Ishikawa (cell line): Measurements from ENCODE around the gene FAM114A2.
A peak's percentile ranks its signal among the peaks of the same experiment; 100 is the strongest.

Experiments used
- CEBPB ChIP-seq: IDR thresholded peaks from 2 replicates; pipeline ENCODE4 v1.6.1; 2012
- CREB1 ChIP-seq: IDR thresholded peaks from 2 replicates; pipeline ENCODE4 v1.6.1; 2012; ENCODE audit warnings: low read depth
- EGR1 ChIP-seq: IDR thresholded peaks from 2 replicates; pipeline ENCODE4 v1.6.1; 2012
- EP300 ChIP-seq: IDR thresholded peaks from 2 replicates; pipeline ENCODE4 v1.6.1; 2012; ENCODE audit warnings: borderline replicate concordance
- FOXM1 ChIP-seq: IDR thresholded peaks from 2 replicates; pipeline ENCODE4 v1.6.1; 2012; ENCODE audit warnings: low read depth, borderline replicate concordance
- NFIC ChIP-seq: IDR thresholded peaks from 2 replicates; pipeline ENCODE4 v1.6.1; 2012
- RAD21 ChIP-seq: IDR thresholded peaks from 2 replicates; pipeline ENCODE4 v1.6.1; 2012; ENCODE audit warnings: low read depth
- REST ChIP-seq: IDR thresholded peaks from 2 replicates; pipeline ENCODE4 v1.6.1; 2012; ENCODE audit warnings: low read depth, mild to moderate bottlenecking
- TAF1 ChIP-seq: IDR thresholded peaks from 2 replicates; pipeline ENCODE4 v1.6.1; 2012; ENCODE audit warnings: low read depth, mild to moderate bottlenecking
- TCF12 ChIP-seq: IDR thresholded peaks from 2 replicates; pipeline ENCODE4 v1.6.1; 2012; ENCODE audit warnings: low read depth
- TEAD4 ChIP-seq: IDR thresholded peaks from 2 replicates; pipeline ENCODE4 v1.6.1; 2012
- YY1 ChIP-seq: IDR thresholded peaks from 2 replicates; pipeline ENCODE4 v1.6.1; 2012; ENCODE audit warnings: low read depth
- ZBTB7A ChIP-seq: IDR thresholded peaks from 2 replicates; pipeline ENCODE4 v1.6.1; 2012; ENCODE audit warnings: low read depth
- TF ChIP-seq, protein P1 (sequence below): IDR thresholded peaks from 2 replicates; pipeline ENCODE4 v1.6.1; 2012
- TF ChIP-seq, protein P2 (sequence below): IDR thresholded peaks from 2 replicates; pipeline ENCODE4 v1.6.1; 2012

FAM114A2 gene

DNA sequence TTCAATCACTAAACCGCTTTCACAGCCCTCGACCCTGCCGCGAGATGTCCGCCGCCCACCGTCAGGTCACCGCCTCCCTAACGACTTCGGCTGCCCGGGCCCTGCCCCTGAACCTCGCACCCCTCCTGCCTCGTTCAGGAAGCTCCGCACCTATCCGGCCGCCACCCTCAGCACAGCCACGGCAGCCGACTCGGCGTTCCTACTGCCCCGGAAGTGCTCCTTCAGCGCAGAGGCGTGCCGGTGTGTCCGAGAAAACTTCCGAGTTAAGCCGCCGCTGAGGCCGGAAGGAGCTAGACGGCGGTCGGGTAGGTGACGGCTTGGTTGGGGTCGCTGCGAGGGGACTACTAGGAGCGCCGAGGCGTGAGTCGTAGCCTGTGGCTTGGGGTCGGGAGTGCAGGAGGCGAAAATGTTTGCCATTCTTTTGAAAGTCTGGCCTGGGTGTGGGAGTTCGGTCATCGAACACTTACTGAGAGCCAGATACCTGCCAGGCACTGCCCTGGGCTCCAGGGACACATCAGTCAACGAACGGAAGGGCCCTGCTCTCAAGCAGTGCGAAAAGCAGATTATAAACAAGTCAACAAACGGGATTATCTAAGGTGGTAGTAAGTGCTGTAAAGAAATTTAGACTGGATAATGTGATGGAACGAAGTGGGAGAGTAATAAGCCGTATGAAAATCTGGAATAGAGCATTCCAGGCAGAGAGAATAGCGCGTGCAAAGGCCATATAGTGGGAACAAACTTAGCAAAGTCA is at the start of gene FAM114A2, which contains the start of gene MFAP3:
FAM114A2 (minus strand) TSS at position 204 of the 751 bp plus-strand sequence. CDS start 3,957 bp downstream, outside the sequence.
MFAP3 (plus strand) TSS at position 261 of the 751 bp plus-strand sequence. CDS start 10,756 bp downstream, outside the sequence.
- no peak for TF ChIP-seq NFIC
- TF ChIP-seq YY1, result peak; percentile 75
- TF ChIP-seq EGR1, result peak; percentile 35; the same call in 1 of the 2 replicates
- no peak for TF ChIP-seq RAD21
- no peak; the same call in 1 of the 2 replicates for TF ChIP-seq TEAD4
- no peak for TF ChIP-seq FOXM1
- no peak for TF ChIP-seq EP300
- TF ChIP-seq TAF1, result peak; percentile 81
- TF ChIP-seq ZBTB7A, result no peak
- TF ChIP-seq, protein P1, sequence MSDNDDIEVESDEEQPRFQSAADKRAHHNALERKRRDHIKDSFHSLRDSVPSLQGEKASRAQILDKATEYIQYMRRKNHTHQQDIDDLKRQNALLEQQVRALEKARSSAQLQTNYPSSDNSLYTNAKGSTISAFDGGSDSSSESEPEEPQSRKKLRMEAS, result peak; percentile 92
- no peak; the same call in 1 of the 2 replicates for TF ChIP-seq CEBPB
- peak; percentile 81 for TF ChIP-seq TCF12
- TF ChIP-seq, protein P2, sequence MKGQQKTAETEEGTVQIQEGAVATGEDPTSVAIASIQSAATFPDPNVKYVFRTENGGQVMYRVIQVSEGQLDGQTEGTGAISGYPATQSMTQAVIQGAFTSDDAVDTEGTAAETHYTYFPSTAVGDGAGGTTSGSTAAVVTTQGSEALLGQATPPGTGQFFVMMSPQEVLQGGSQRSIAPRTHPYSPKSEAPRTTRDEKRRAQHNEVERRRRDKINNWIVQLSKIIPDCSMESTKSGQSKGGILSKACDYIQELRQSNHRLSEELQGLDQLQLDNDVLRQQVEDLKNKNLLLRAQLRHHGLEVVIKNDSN, result no peak
- TF ChIP-seq REST, result no peak
- TF ChIP-seq CREB1, result no peak

- TF ChIP-seq EGR1, result no peak
- TF ChIP-seq, protein P2, result no peak
- TF ChIP-seq RAD21, result no peak
- TF ChIP-seq NFIC, result peak; percentile 54; the same call in 1 of the 2 replicates
- TF ChIP-seq, protein P1, result peak; percentile 23; the same call in 1 of the 2 replicates
- TF ChIP-seq TCF12, result peak; percentile 36; the same call in 1 of the 2 replicates
- no peak for TF ChIP-seq YY1
Measured at GRCh38 chr5:154087260-154087659, 48.5 kb upstream of the FAM114A2 start.

DNA sequence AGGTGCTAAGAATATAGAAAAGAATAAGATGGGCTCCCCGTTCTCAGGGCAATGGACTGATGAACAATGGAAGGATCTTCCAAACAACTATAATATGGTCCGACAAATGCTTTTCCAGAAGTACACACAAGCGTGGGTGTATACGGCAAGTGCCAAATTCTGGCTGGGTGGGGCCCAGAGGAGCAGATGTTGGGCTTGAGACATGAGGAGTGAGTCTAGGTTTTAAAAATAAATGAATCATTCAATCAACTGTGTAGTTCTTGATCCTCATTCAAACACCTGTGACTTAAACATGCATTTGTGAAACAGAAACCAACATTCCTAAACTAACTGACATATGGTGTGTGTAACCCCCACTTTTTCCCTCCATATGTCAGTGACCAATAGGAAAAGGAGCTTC is 47.9 kb upstream of the FAM114A2 start:
- TF ChIP-seq RAD21, result no peak
- no peak for TF ChIP-seq EP300
- TF ChIP-seq TAF1, result no peak
- no peak for TF ChIP-seq REST
- TF ChIP-seq ZBTB7A, result no peak
- TF ChIP-seq, protein P1, result no peak
- TF ChIP-seq TEAD4, result no peak
- no peak for TF ChIP-seq NFIC
- no peak for TF ChIP-seq EGR1
- no peak for TF ChIP-seq TCF12
- TF ChIP-seq CREB1, result no peak
- TF ChIP-seq FOXM1, result no peak
- no peak for TF ChIP-seq YY1
- no peak for TF ChIP-seq CEBPB
- TF ChIP-seq, protein P2, result no peak

DNA sequence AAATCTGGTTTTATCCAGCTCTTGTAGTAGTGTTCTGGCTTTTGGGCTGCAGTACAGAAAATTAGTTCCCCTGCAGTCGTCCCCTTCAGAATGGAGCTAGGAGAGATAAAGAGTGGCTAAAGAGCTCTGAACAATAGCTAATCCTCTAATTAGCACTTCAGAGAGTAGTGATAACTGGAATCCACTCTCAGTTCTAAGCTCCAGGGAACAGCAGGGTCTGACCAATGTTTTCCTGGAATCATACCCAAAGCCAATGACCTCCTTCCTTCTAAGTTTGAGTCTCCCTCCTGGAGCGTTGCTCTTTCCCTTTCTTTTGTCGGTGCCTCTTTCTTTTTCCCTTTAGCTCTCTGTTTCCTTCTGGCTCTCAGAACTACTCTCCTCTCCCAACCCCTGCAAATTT is 47.4 kb upstream of the FAM114A2 start:
- TF ChIP-seq TAF1, result no peak
- no peak for TF ChIP-seq TEAD4
- TF ChIP-seq CEBPB, result no peak
- TF ChIP-seq YY1, result no peak
- no peak for TF ChIP-seq NFIC
- no peak for TF ChIP-seq CREB1
- TF ChIP-seq RAD21, result no peak
- no peak for TF ChIP-seq EGR1
- TF ChIP-seq, protein P1, result no peak
- TF ChIP-seq FOXM1, result no peak
- TF ChIP-seq TCF12, result no peak
- no peak for TF ChIP-seq ZBTB7A
- TF ChIP-seq, protein P2, result no peak
